ENCODE measurements around the gene TMEM14B. TPM values are rescaled to one million over a fixed set of nuclear protein-coding genes. Genes with fewer than 3 reads are reported as not detected.
"Not testable (repeated sequence)": the region's sequence is repeated elsewhere in the genome, so short reads cannot be mapped to it uniquely, and the experiment has no call there.

TMEM14B gene
- total RNA-seq, 1 donor from 2014 or later: 52.6 TPM

- no peak for TF ChIP-seq CTCF (IDR thresholded peaks at IDR 0.05; ENCODE audit: unreplicated experiment)
- Mint-ChIP-seq H3K4me1 (ENCODE audit: unreplicated experiment) (peaks cover 20% of the 10 kb centered on the region), H3K27ac (ENCODE audit: unreplicated experiment) (no peak overlapping the region), H3K9me3 (ENCODE audit: unreplicated experiment) (no peaks in the 10 kb centered on the region), H3K36me3 (ENCODE audit: low read depth, unreplicated experiment) (peaks cover 3% of the 10 kb centered on the region), H3K27me3 (ENCODE audit: unreplicated experiment) (peaks cover 3% of the 10 kb centered on the region), H3K4me3 (ENCODE audit: unreplicated experiment) (no peak overlapping the region)
- DNase-seq (ENCODE audit: low spot score): no peak
Observed at GRCh38 chr6:10745116-10745515, 2.5 kb upstream of the TMEM14B start.

GRCh38 chr6:10746915-10747250 lies 722 bp upstream of the TMEM14B start:
- Mint-ChIP-seq H3K36me3 (ENCODE audit: low read depth, unreplicated experiment) (no peaks in the 10 kb centered on the region), H3K9me3 (ENCODE audit: unreplicated experiment) (no peaks in the 10 kb centered on the region), H3K27me3 (ENCODE audit: unreplicated experiment) (peaks cover 4% of the 10 kb centered on the region), H3K4me1 (ENCODE audit: unreplicated experiment) (peaks cover 20% of the 10 kb centered on the region), H3K4me3 (ENCODE audit: unreplicated experiment) (peak overlapping the region; percentile 87), H3K27ac (ENCODE audit: unreplicated experiment) (peak overlapping the region; percentile 72)
- DNase-seq (ENCODE audit: low spot score): no peak
- TF ChIP-seq CTCF (IDR thresholded peaks at IDR 0.05; ENCODE audit: unreplicated experiment): no peak

GRCh38 chr6:10749734-10750133 lies 2.1 kb downstream of the TMEM14B start:
- Mint-ChIP-seq H3K4me3 (ENCODE audit: unreplicated experiment) (peak overlapping the region; percentile 50), H3K27me3 (ENCODE audit: unreplicated experiment) (peaks cover 5% of the 10 kb centered on the region), H3K36me3 (ENCODE audit: low read depth, unreplicated experiment) (peaks cover 15% of the 10 kb centered on the region), H3K27ac (ENCODE audit: unreplicated experiment) (no peak overlapping the region), H3K9me3 (ENCODE audit: unreplicated experiment) (no peaks in the 10 kb centered on the region), H3K4me1 (ENCODE audit: unreplicated experiment) (peaks cover 20% of the 10 kb centered on the region)
- TF ChIP-seq CTCF (IDR thresholded peaks at IDR 0.05; ENCODE audit: unreplicated experiment): no peak
- DNase-seq (ENCODE audit: low spot score): no peak

- not testable (repeated sequence) for H3K4me3 Mint-ChIP-seq (ENCODE audit: unreplicated experiment); H3K9me3 Mint-ChIP-seq (ENCODE audit: unreplicated experiment); H3K27me3 Mint-ChIP-seq (ENCODE audit: unreplicated experiment); DNase-seq (ENCODE audit: low spot score); H3K27ac Mint-ChIP-seq (ENCODE audit: unreplicated experiment)
- H3K36me3 Mint-ChIP-seq (ENCODE audit: low read depth, unreplicated experiment): peaks cover 17% of the 10 kb centered on the region
- H3K4me1 Mint-ChIP-seq (ENCODE audit: unreplicated experiment): peaks cover 20% of the 10 kb centered on the region
Observed at GRCh38 chr6:10750568-10750967, 3.0 kb downstream of the TMEM14B start.

GRCh38 chr6:10751757-10752156 lies 4.2 kb downstream of the TMEM14B start:
- H3K27ac Mint-ChIP-seq (ENCODE audit: unreplicated experiment); H3K4me3 Mint-ChIP-seq (ENCODE audit: unreplicated experiment); H3K9me3 Mint-ChIP-seq (ENCODE audit: unreplicated experiment); H3K27me3 Mint-ChIP-seq (ENCODE audit: unreplicated experiment); DNase-seq (ENCODE audit: low spot score): not testable (repeated sequence)
- Mint-ChIP-seq H3K36me3 (ENCODE audit: low read depth, unreplicated experiment) (peaks cover 17% of the 10 kb centered on the region), H3K4me1 (ENCODE audit: unreplicated experiment) (peaks cover 18% of the 10 kb centered on the region)

- DNase-seq (ENCODE audit: low spot score): no peak
- H3K36me3 Mint-ChIP-seq (ENCODE audit: low read depth, unreplicated experiment): peaks cover 31% of the 10 kb centered on the region
- no peak overlapping the region for H3K27ac Mint-ChIP-seq (ENCODE audit: unreplicated experiment)
- H3K4me1 Mint-ChIP-seq (ENCODE audit: unreplicated experiment): no peaks in the 10 kb centered on the region
- H3K27me3 Mint-ChIP-seq (ENCODE audit: unreplicated experiment): peaks cover 3% of the 10 kb centered on the region
- TF ChIP-seq CTCF (IDR thresholded peaks at IDR 0.05; ENCODE audit: unreplicated experiment): no peak
- no peak overlapping the region for H3K4me3 Mint-ChIP-seq (ENCODE audit: unreplicated experiment)
- H3K9me3 Mint-ChIP-seq (ENCODE audit: unreplicated experiment): no peaks in the 10 kb centered on the region
Observed at GRCh38 chr6:10756085-10756484, 8.5 kb downstream of the TMEM14B start.

Measured in endothelial cell (in vitro differentiated cells).